ENCODE results near the gene VRK2. TPM values are rescaled to one million over a fixed set of nuclear protein-coding genes. Genes with fewer than 3 reads are reported as not detected.
"Not testable (repeated sequence)": the region's sequence is repeated elsewhere in the genome, so short reads cannot be mapped to it uniquely, and the experiment has no call there.

VRK2 gene
- total RNA-seq, 1 experiment from 2014 or later: 27.6 TPM

GRCh38 chr2:58157754-58158153, 111.1 kb downstream of the VRK2 start:
- no TSS peak for BruUV-seq (replicated peaks)
- TF ChIP-seq EZH2phosphoT487 (IDR thresholded peaks at IDR 0.05; ENCODE audit: borderline replicate concordance, low read length): no peak
- TF ChIP-seq CTCF (conservative IDR thresholded peaks at IDR 0.05; ENCODE audit: low read depth, low read length): no peak
- intact Hi-C loops (cut with micrococcal nuclease): no loop called here
- Histone ChIP-seq H3K4me3 (ENCODE audit: low read length) (no peak overlapping the region), H3K9ac (ENCODE audit: low read length) (no peak overlapping the region), H3K27me3 (ENCODE audit: low read length) (no peaks in the 10 kb centered on the region), H3K9me3 (ENCODE audit: low read length) (no peaks in the 10 kb centered on the region), H3K4me1 (ENCODE audit: insufficient read depth, low read length) (peaks cover 14% of the 10 kb centered on the region), H3K36me3 (ENCODE audit: low read depth, low read length) (peaks cover 32% of the 10 kb centered on the region), H3F3A (ENCODE audit: low read length, unreplicated experiment) (no peaks in the 10 kb centered on the region), H3K4me2 (ENCODE audit: low read length) (no peak overlapping the region), H3K79me2 (ENCODE audit: low read length) (no peaks in the 10 kb centered on the region), H3K9me2 (replicated peaks; ENCODE audit: low read length) (no peaks in the 10 kb centered on the region), H2AFZ (ENCODE audit: low read length) (no peak overlapping the region), H3K27ac (ENCODE audit: low read length) (no peak overlapping the region), H4K20me1 (ENCODE audit: low read length) (no peaks in the 10 kb centered on the region)
- DNase-seq (no peak), ATAC-seq (no peak)
- CTCF ChIA-PET: no interaction called here
- POLR2A ChIA-PET (ENCODE audit: unreplicated experiment): no interaction called here

- Histone ChIP-seq H3K79me2 (ENCODE audit: low read length) (no peaks in the 10 kb centered on the region), H3F3A (ENCODE audit: low read length, unreplicated experiment) (no peaks in the 10 kb centered on the region), H3K4me2 (ENCODE audit: low read length) (no peak overlapping the region), H2AFZ (ENCODE audit: low read length) (no peak overlapping the region), H3K36me3 (ENCODE audit: low read depth, low read length) (peaks cover 32% of the 10 kb centered on the region), H3K4me3 (ENCODE audit: low read length) (no peak overlapping the region), H3K9me3 (ENCODE audit: low read length) (no peaks in the 10 kb centered on the region), H3K9me2 (replicated peaks; ENCODE audit: low read length) (no peaks in the 10 kb centered on the region), H3K27me3 (ENCODE audit: low read length) (no peaks in the 10 kb centered on the region), H3K4me1 (ENCODE audit: insufficient read depth, low read length) (peaks cover 14% of the 10 kb centered on the region), H3K9ac (ENCODE audit: low read length) (no peak overlapping the region), H3K27ac (ENCODE audit: low read length) (no peak overlapping the region), H4K20me1 (ENCODE audit: low read length) (no peaks in the 10 kb centered on the region)
- intact Hi-C loops (cut with micrococcal nuclease): no loop called here
- ChIA-PET POLR2A (ENCODE audit: unreplicated experiment) (no interaction called here), CTCF (no interaction called here)
- TF ChIP-seq EZH2phosphoT487 (IDR thresholded peaks at IDR 0.05; ENCODE audit: borderline replicate concordance, low read length) (no peak), EZH2 (IDR thresholded peaks at IDR 0.05; ENCODE audit: low read length, unreplicated experiment) (no peak), CTCF (conservative IDR thresholded peaks at IDR 0.05; ENCODE audit: low read depth, low read length) (no peak)
- BruUV-seq (replicated peaks): no TSS peak
- ATAC-seq: no peak
- DNase-seq: no peak
Measured at GRCh38 chr2:58158481-58158880, 111.9 kb downstream of the VRK2 start.

- Histone ChIP-seq H3F3A (ENCODE audit: low read length, unreplicated experiment) (no peaks in the 10 kb centered on the region), H3K4me3 (ENCODE audit: low read length) (no peak overlapping the region), H3K36me3 (ENCODE audit: low read depth, low read length) (peaks cover 22% of the 10 kb centered on the region; the same call in 1 of the 2 replicates), H3K9ac (ENCODE audit: low read length) (no peak overlapping the region), H3K9me2 (replicated peaks; ENCODE audit: low read length) (no peaks in the 10 kb centered on the region), H4K20me1 (ENCODE audit: low read length) (no peaks in the 10 kb centered on the region), H2AFZ (ENCODE audit: low read length) (no peak overlapping the region), H3K4me1 (ENCODE audit: insufficient read depth, low read length) (no peaks in the 10 kb centered on the region), H3K27ac (ENCODE audit: low read length) (no peak overlapping the region), H3K4me2 (ENCODE audit: low read length) (no peak overlapping the region), H3K79me2 (ENCODE audit: low read length) (no peaks in the 10 kb centered on the region), H3K9me3 (ENCODE audit: low read length) (no peaks in the 10 kb centered on the region), H3K27me3 (ENCODE audit: low read length) (no peaks in the 10 kb centered on the region)
- ATAC-seq: no peak
- ChIA-PET CTCF (no interaction called here), POLR2A (ENCODE audit: unreplicated experiment) (no interaction called here)
- BruUV-seq (replicated peaks): no TSS peak
- intact Hi-C loops (cut with micrococcal nuclease): no loop called here
- no peak for DNase-seq
- no peak for TF ChIP-seq EZH2 (IDR thresholded peaks at IDR 0.05; ENCODE audit: low read length, unreplicated experiment)
- TF ChIP-seq CTCF (conservative IDR thresholded peaks at IDR 0.05; ENCODE audit: low read depth, low read length): no peak
- no peak for TF ChIP-seq EZH2phosphoT487 (IDR thresholded peaks at IDR 0.05; ENCODE audit: borderline replicate concordance, low read length)
Measured at GRCh38 chr2:58163913-58164312, 117.3 kb downstream of the VRK2 start.

- ATAC-seq: not testable (repeated sequence)
Measured at GRCh38 chr2:58168130-58168529, 121.5 kb downstream of the VRK2 start.

GRCh38 chr2:58169845-58170244, 123.2 kb downstream of the VRK2 start:
- H3K27me3 ChIP-seq (ENCODE audit: low read length); H3K36me3 ChIP-seq (ENCODE audit: low read depth, low read length); H3F3A ChIP-seq (ENCODE audit: low read length, unreplicated experiment); POLR2A ChIA-PET (ENCODE audit: unreplicated experiment); H3K27ac ChIP-seq (ENCODE audit: low read length); H3K9me3 ChIP-seq (ENCODE audit: low read length); H3K4me3 ChIP-seq (ENCODE audit: low read length); BruUV-seq (replicated peaks); intact Hi-C loops (cut with micrococcal nuclease); H3K79me2 ChIP-seq (ENCODE audit: low read length); DNase-seq; CTCF ChIA-PET; ATAC-seq; H3K4me1 ChIP-seq (ENCODE audit: insufficient read depth, low read length); H4K20me1 ChIP-seq (ENCODE audit: low read length); H2AFZ ChIP-seq (ENCODE audit: low read length); H3K9me2 ChIP-seq (replicated peaks; ENCODE audit: low read length); H3K9ac ChIP-seq (ENCODE audit: low read length); H3K4me2 ChIP-seq (ENCODE audit: low read length): not testable (repeated sequence)

More at GRCh38 chr2:58168130-58168529, 121.5 kb downstream of the VRK2 start:
- H3K4me1 ChIP-seq (ENCODE audit: insufficient read depth, low read length); H3K36me3 ChIP-seq (ENCODE audit: low read depth, low read length); H3K79me2 ChIP-seq (ENCODE audit: low read length); POLR2A ChIA-PET (ENCODE audit: unreplicated experiment); CTCF ChIA-PET; H3K27ac ChIP-seq (ENCODE audit: low read length); intact Hi-C loops (cut with micrococcal nuclease); H3K27me3 ChIP-seq (ENCODE audit: low read length); BruUV-seq (replicated peaks); H3K4me2 ChIP-seq (ENCODE audit: low read length); H3K4me3 ChIP-seq (ENCODE audit: low read length); H3K9ac ChIP-seq (ENCODE audit: low read length); H3F3A ChIP-seq (ENCODE audit: low read length, unreplicated experiment); H4K20me1 ChIP-seq (ENCODE audit: low read length); H2AFZ ChIP-seq (ENCODE audit: low read length); H3K9me3 ChIP-seq (ENCODE audit: low read length); DNase-seq; H3K9me2 ChIP-seq (replicated peaks; ENCODE audit: low read length): not testable (repeated sequence)
